Transverse colon (tissue), 4 donors: ENCODE measurements around the gene SLC6A15.

Experiments used
- POLR2A ChIP-seq: fragments of 450-650 bp; IDR thresholded peaks from one replicate; pipeline ENCODE4 v1.6.1; 2016; ENCODE audit warnings: antibody characterized with exemption, mild to moderate bottlenecking, moderate library complexity
- POLR2AphosphoS5 ChIP-seq, 3 donors: sonication (generic); formaldehyde crosslinking; IDR thresholded peaks; one replicate each; pipeline ENCODE4 v1.6.1; 2016; ENCODE audit warnings: antibody characterized with exemption in 3 of 3
- TF ChIP-seq, protein P1 (sequence below), 5 experiments: fragments of 200-600 bp in 3 of 5; fragments of 450-650 bp in 2 of 5; sonication (generic) in 3 of 5; IDR thresholded peaks; 1 replicate in 2 of 5; 2 replicates in 3 of 5; pipeline ENCODE4 v1.5.1; 2016 to 2017; ENCODE audit warnings: antibody characterized with exemption in 5 of 5, inconsistent platforms in 3 of 5, mild to moderate bottlenecking in 2 of 5, moderate library complexity in 1 of 5

DNA sequence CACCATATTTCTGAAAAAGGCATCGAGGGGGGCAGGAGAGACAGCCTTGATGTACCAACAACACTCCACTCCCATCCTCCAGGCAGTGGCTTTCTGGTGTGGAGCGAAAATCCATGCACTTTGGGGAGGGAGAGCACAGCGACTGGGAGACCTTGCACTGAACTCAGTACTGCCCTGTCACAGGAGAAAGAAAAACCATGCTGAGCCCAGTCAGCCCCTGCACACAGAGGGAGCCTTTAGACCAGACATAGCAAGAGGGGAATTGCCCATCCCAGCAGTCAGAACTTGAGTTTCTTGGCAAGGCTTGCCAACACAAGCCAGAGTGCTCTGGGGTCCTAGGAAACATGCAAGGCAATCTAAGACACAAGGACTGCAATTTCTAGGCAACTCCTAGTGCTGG lies 24.8 kb upstream of the SLC6A15 start:
- TF ChIP-seq, protein P1, sequence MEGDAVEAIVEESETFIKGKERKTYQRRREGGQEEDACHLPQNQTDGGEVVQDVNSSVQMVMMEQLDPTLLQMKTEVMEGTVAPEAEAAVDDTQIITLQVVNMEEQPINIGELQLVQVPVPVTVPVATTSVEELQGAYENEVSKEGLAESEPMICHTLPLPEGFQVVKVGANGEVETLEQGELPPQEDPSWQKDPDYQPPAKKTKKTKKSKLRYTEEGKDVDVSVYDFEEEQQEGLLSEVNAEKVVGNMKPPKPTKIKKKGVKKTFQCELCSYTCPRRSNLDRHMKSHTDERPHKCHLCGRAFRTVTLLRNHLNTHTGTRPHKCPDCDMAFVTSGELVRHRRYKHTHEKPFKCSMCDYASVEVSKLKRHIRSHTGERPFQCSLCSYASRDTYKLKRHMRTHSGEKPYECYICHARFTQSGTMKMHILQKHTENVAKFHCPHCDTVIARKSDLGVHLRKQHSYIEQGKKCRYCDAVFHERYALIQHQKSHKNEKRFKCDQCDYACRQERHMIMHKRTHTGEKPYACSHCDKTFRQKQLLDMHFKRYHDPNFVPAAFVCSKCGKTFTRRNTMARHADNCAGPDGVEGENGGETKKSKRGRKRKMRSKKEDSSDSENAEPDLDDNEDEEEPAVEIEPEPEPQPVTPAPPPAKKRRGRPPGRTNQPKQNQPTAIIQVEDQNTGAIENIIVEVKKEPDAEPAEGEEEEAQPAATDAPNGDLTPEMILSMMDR (IDR thresholded peaks at IDR 0.05): no peak
- no peak for TF ChIP-seq POLR2A
- no peak for TF ChIP-seq POLR2AphosphoS5 (IDR thresholded peaks at IDR 0.05)
